Measurements from ENCODE around the gene ZNF253. TPM values are rescaled to one million over a fixed set of nuclear protein-coding genes. Genes with fewer than 3 reads are reported as not detected.
A peak's percentile ranks its signal among the peaks of the same experiment; 100 is the strongest.

Gene ZNF253
- total and polyA plus RNA-seq, 9 of the 15 experiments (the other 6 are each of a cell fraction or from before 2014, with no cell fraction given) = 4.0 to 14.4 (median 7.5) TPM

- TF ChIP-seq TAF1 (IDR thresholded peaks at IDR 0.05; ENCODE audit: control insufficient read depth, extremely low read depth, insufficient read depth, low read length, severe bottlenecking) = peak; percentile 84
- no peak for TF ChIP-seq TRIM28 (IDR thresholded peaks at IDR 0.05)
- no peak for TF ChIP-seq POU5F1 (IDR thresholded peaks at IDR 0.05; ENCODE audit: borderline replicate concordance, low read depth, low read length, partially characterized antibody)
- TF ChIP-seq ZNF282 (CRISPR knock-in tag; IDR thresholded peaks at IDR 0.05) = no peak
- no peak for TF ChIP-seq NR2C2 (CRISPR knock-in tag; IDR thresholded peaks at IDR 0.05)
- 0 out of 2 replicates have a peak, but pooled peaks have one; percentile 9 for TF ChIP-seq NR2C2 (tag; IDR thresholded peaks at IDR 0.05)
- peak; percentile 23; the same call in 1 of the 2 replicates for TF ChIP-seq MTA3 (IDR thresholded peaks at IDR 0.05; ENCODE audit: borderline replicate concordance)
- no peak for TF ChIP-seq NCOA2 (IDR thresholded peaks at IDR 0.05; ENCODE audit: partially characterized antibody in 2 of 2)
- TF ChIP-seq, protein P1, sequence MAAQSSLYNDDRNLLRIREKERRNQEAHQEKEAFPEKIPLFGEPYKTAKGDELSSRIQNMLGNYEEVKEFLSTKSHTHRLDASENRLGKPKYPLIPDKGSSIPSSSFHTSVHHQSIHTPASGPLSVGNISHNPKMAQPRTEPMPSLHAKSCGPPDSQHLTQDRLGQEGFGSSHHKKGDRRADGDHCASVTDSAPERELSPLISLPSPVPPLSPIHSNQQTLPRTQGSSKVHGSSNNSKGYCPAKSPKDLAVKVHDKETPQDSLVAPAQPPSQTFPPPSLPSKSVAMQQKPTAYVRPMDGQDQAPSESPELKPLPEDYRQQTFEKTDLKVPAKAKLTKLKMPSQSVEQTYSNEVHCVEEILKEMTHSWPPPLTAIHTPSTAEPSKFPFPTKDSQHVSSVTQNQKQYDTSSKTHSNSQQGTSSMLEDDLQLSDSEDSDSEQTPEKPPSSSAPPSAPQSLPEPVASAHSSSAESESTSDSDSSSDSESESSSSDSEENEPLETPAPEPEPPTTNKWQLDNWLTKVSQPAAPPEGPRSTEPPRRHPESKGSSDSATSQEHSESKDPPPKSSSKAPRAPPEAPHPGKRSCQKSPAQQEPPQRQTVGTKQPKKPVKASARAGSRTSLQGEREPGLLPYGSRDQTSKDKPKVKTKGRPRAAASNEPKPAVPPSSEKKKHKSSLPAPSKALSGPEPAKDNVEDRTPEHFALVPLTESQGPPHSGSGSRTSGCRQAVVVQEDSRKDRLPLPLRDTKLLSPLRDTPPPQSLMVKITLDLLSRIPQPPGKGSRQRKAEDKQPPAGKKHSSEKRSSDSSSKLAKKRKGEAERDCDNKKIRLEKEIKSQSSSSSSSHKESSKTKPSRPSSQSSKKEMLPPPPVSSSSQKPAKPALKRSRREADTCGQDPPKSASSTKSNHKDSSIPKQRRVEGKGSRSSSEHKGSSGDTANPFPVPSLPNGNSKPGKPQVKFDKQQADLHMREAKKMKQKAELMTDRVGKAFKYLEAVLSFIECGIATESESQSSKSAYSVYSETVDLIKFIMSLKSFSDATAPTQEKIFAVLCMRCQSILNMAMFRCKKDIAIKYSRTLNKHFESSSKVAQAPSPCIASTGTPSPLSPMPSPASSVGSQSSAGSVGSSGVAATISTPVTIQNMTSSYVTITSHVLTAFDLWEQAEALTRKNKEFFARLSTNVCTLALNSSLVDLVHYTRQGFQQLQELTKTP (IDR thresholded peaks at IDR 0.05; ENCODE audit: low read depth in 1 of 2, partially characterized antibody in 2 of 2) = peak; percentile 0 to 13
- TF ChIP-seq, protein P2, sequence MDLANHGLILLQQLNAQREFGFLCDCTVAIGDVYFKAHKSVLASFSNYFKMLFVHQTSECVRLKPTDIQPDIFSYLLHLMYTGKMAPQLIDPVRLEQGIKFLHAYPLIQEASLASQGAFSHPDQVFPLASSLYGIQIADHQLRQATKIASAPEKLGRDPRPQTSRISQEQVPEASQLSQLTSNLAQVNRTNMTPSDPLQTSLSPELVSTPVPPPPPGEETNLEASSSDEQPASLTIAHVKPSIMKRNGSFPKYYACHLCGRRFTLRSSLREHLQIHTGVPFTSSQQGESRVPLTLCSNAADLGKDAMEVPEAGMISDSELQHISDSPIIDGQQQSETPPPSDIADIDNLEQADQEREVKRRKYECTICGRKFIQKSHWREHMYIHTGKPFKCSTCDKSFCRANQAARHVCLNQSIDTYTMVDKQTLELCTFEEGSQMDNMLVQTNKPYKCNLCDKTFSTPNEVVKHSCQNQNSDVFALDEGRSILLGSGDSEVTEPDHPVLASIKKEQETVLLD (IDR thresholded peaks at IDR 0.05) = no peak
- TF ChIP-seq, protein P3, sequence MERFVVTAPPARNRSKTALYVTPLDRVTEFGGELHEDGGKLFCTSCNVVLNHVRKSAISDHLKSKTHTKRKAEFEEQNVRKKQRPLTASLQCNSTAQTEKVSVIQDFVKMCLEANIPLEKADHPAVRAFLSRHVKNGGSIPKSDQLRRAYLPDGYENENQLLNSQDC (CRISPR knock-in tag; IDR thresholded peaks at IDR 0.05) = no peak
- no peak for TF ChIP-seq ETS2 (tag; IDR thresholded peaks at IDR 0.05; ENCODE audit: borderline replicate concordance, poor library complexity, severe bottlenecking)
- no peak for TF ChIP-seq THRAP3 (IDR thresholded peaks at IDR 0.05; ENCODE audit: borderline replicate concordance)
- no peak for TF ChIP-seq ZNF766 (CRISPR knock-in tag; conservative IDR thresholded peaks at IDR 0.05)
- TF ChIP-seq SP1 (CRISPR knock-in tag; IDR thresholded peaks at IDR 0.05) = no peak
- TF ChIP-seq TARDBP (IDR thresholded peaks at IDR 0.05) = no peak
- no peak for TF ChIP-seq CBX5 (IDR thresholded peaks at IDR 0.05; ENCODE audit: borderline replicate concordance, low read depth)
- 0 out of 2 replicates have a peak, but pooled peaks have one; percentile 22 for TF ChIP-seq FOXJ2 (tag; IDR thresholded peaks at IDR 0.05)
- no peak for TF ChIP-seq MEF2A (IDR thresholded peaks at IDR 0.05; ENCODE audit: control insufficient read depth, low read depth, low read length)
Observed at GRCh38 chr19:19900729-19901444, 35.2 kb downstream of the ZNF253 start, which contains the start of gene ZNF93 (continued).

All from K562 (cell line).